Bone marrow (tissue), 2 donors: ENCODE measurements around the gene SMIM44.
"Not testable (repeated sequence)": the region's sequence is repeated elsewhere in the genome, so short reads cannot be mapped to it uniquely, and the experiment has no call there.

ENCODE experiments used
- DNase-seq, 2 donors: peaks; one replicate each; lab custom pipeline; 2025; lab: John Stamatoyannopoulos, UW

The SMIM44 gene

DNA sequence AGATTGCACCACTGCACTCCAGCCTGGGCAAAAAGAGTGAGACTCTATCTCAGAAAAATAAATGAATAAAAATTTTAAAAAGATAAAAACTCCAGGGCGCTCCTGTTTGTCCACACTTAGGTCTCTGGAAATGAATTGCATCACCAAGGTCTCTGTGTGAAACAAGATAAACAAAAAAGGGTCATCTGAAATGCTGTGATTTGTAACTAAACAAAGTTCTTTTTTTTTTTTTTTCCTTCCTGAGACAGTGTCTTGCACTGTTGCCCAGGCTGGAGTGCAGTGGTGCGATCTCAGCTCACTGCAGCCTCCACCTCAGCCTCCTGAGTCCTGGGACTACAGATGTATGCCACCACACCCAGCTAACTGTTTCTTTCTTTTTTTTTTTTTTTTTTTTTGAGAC is 34.4 kb upstream of the SMIM44 start:
- no peak for DNase-seq

DNA sequence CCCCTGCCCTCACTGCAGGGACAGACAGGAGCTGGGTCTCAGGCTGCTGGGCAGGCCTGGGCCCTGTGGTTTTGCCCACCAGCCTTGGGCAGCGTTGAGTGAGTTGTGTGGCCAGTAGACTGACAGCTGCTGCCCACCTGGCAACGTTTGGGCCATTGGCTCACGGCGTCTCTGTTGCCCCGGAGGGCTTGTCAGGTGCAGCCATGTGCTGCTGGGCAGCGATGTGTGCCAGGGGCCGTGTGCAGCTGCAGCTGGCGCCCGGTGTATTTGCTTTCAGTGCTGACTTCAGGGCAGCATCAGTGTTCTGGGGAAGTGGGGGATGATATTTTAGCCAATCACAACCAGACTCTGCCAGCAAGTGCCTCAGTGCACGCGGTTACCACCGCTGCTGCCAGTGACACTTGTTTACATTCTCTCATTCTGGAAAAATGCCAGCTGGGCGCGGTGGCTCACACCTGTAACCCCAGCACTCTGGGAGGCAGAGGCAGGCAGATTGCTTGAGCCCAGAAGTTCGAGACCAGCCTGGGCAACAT is 33.5 kb upstream of the SMIM44 start:
- no peak for DNase-seq

DNA sequence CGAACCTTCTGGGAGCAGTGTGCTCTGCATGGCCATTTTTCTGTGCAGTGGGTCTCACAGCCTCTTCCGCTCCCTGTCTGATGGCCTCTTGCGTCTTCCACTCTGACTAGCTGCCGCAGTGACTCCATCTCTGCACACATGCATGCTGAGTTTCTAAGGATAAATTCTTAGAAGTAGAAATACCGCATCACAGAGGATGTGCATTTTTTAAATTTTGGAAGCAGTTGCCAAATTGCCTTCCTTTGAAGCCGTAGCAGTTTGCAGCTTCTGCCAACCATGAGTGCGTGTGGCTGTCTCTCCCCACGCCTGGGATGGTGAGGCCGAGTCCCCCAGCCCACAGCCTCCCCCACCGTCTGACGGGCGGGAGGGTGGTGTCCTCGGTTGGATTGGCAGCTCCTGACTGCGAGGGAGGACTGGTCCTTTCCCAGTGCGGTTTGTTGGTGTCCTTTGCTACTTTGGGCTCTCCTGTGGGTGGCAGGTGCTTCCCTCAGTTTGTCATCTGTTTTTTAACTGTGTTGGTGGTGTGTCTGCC is 32.7 kb upstream of the SMIM44 start:
- DNase-seq = no peak

DNA sequence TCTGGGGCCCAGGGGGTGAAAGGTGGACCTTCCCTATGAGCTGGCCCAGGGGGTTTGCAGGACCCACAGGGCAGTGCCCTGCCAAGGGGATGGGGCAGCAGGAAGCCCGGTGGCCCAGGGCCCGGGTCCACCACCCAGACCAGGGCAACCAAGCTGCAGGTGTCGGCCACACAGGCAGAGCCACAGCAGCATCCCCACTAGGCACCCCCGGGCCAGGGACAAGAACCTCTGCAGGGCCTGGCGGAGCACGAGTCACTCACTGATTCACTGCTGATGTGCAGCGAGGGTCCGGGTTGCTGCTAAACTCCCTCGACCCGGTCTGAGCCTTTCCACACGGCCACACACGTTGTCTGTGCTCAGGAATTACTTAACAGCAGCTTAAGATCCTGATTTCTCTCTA is 31.7 kb upstream of the SMIM44 start:
- DNase-seq = no peak

DNA sequence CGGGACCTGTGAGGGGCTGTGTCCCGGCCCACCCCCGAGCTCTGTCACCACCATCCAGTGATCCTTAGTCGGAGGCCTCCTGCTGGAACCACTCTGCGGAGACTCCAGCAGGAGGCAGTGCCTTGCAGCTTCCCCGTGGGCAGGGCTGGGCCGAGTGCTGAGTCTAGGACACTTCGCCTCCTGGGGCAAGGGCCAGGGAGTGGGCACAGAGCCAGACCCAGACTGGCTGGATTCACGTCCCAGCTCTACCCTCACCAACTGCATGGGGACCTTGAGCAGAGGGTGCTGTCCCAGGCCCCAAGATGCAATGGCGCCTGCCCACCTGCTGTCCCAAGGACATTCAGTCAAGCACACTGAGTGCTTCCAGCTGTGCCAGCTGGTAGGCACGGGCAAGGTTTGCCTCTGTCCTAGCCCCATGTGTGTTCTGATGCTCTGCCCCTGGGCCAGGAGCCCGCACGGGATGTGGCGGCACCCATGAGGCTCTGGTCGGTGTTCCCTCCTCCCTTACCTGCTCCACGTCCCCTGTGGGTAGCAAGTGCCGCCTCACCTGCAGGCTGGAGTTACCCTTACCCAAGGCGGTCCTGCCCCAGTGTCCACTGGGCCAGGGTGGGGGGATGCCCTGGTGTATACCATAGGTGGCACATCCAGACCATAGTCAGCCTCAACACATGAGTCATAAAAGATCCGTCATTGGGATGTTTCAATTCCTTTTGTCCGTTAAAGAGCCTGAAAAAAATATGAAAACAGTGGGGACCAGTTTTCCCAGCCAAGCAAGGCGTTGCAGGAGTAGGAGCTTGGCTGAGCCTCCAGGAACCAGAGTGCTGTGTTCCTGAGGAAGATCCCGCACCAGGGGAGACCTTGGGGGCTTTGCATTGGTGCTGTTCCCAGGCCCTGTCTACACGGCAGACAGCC is 30.2 kb upstream of the SMIM44 start:
- DNase-seq = no peak

DNA sequence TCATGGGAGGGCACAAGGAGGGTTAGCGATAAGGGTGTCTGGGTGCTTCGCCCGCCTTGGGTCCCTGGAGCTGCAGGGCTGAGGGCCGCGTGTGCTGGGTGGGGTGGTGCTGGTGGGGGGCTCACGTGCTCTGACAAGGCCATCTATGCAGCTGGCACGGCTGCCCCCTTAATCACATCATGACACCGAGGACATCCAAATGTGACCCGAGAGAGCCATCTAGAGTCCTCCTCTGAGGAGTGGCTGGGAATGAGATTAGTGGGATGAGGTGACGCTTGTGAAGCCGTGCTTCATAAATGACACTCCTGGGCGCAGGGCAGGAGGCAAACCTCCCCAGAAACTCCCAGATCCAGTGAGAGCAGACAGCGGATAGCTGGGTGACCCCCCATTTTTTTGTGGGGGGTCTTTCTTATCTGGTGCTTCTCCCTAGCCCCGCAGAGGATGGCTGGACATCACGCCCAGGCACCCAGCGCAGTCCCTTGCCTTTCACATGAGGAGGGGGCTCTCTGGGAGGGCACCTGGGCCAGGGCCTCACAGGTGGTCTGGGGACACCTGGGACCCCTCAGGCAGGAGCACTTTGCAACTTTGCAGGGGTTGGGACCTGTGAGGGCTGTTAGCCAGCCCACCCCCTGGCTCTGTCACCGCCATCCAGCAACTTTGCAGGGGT is 29.5 kb upstream of the SMIM44 start:
- no peak for DNase-seq

DNA sequence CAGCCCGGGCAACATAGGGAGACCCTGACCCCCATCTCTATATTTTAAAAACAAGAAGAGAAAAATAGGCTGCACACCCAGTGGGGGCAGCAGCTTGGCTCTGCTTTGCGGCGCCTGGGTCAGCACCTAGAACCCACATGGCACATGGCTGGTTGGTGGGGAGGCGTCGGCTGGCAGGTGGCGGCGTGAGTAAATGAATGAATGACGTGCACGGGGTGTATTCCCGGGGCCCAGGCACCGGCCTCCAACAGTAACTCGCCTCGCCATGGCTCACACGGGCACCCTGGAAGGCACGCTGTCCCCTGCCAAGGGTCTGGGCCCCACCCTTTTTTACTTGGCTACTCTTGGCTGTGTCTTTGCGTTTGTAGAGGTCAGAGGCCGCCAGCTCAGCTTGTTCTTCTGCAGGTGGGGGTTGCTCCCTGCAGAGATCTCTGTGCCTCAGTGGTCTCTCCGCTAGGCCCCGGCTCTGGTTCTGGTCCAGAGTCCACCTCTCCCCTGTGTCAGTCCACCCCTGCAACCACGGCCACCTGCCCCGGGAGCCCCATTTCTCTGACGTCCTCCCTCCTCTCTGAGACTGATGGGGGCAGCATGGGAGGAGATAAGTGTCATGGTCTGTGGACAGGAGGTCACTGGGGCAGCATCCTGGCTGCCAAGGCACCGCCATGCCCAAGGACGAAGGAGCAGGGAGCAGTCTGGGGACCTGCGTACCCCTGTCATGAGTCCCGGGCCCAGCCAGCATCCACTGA is 28.4 kb upstream of the SMIM44 start:
- no peak for DNase-seq

DNA sequence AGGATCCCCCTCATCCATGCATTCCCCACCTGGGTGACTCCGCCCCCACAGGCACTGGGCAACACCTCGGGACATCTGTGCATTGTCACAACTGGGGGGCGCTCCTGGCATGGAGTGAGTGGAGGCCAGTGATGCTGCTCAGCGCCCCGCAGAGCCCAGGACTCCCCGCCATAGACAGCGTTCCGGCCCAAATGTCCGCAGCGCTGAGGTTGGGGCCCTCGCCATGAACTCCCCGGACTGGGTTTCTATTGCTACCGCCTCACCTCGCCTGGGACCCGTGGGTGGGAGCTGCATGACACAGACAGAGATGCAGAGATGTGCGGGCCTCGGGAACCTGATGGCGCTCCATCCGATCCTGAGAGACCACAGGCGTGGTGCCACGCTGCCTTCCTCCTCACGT is 27.5 kb upstream of the SMIM44 start:
- DNase-seq = no peak

DNA sequence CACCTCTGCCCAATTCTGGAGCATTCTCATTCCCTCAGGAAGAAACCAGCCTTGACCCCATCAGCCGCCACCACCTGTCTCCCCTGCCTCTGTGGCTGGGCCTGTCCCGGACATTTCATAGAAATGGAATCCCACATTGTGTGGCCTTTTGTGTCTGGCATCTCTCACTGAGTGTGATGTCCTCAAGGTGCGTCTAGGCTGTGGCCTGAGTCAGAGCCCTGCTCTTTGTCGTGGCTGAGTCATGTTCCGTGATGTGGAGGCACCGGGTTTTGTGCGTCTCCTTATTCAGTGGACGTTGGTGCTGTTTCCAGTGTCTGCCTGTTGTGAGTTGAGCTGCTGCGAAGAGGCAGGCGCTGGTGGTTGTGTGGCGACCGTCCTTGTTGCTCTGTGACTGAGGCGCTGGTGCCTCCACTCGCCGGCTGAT is 26.3 kb upstream of the SMIM44 start:
- DNase-seq = no peak

DNA sequence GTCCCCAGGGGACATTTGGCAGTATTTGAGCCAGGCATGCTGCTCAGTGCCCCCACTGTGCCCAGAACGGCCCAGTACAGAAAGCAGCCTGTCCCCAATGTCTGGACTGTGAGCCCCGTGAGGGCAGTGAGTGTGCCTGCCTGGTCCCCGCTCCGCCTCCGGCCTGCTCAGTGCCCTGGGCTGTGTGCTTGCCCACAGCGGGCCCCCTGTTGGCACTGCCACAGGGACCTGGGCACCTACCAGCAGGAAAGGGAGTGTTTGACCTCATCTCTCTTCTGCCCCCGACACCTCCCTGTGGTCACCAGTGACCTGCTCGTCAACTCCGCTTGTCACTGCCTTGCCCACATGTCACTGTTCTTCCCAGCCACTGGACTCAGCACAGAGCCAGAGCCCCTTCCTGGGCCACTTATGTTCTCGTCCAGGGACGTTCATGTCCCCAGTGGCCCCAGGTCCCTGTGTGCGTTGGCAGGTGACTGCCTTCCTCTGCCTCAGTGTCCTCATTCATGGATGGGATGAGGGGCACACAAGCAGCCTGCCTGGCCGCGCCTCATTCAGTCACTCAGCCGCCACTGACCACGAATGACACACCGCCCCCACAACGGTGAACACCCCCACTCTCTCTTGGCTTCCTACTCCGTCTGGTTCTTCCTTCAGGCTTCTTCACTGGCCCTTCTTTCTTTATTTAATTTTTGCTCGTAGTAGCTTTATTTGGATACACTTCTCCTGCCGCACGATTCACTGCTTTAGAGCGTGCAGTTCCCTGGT is 25.7 kb upstream of the SMIM44 start:
- no peak for DNase-seq

DNA sequence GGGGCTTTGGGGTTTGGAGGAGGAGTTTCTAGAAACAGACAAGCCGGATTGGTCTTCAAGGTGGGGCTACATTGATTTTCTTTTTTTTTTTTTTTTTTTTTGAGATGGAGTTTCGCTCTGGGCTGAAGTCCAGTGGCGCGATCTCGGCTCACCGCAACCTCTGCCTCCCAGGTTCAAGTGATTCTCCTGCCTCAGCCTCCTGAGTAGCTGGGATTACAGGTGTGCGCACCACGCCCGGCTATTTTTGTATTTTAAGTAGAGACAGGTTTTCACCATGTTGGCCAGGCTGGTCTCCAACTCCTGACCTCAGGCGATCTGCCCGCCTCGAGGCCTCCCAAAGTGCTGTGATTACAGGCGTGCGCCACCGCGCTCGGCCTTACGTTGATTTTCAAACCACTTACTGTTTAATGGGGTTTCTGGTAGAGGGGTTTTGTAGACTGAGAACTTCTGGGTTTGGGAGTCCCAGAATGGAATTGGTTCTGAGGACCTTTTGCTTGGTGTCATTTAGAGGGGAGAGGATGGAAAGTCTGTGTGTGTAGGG is 24.9 kb upstream of the SMIM44 start:
- not testable (repeated sequence) for DNase-seq

DNA sequence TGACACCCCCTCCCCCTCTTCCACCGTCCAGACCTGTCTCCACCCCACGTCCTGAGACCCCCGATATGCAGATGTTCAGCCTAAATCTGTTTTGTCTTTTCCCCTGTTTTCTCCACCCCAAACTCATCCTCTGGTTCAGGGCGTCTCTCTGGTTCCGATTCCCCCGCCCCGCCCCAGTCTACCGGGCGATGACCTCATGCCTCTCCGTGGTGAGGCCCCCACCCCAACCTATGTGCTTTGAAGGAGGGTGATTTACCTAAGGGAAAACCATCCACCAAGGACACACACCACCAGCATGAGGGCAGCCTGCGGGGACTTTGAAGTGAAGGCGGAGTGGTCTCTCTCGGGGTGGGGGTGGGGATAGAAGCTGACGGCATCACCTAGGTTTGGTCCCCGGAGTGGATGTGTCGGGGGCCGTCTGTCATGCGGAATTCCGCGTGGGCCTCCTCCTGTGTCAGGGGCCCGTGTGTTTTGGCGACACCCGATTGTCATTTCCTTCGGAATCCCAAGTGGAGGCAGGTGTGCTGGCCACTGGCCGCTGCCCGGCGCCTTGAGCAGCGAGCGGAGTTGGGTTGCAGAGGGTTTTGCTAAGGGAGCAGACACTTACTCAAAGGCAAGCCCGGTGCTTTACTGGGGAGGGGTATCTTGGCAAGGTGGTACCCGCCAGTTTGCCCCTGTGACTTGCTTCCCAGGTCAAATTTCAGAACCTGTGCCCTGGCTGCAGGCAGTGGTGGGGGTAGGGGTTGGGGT is 24.3 kb upstream of the SMIM44 start:
- no peak for DNase-seq

DNA sequence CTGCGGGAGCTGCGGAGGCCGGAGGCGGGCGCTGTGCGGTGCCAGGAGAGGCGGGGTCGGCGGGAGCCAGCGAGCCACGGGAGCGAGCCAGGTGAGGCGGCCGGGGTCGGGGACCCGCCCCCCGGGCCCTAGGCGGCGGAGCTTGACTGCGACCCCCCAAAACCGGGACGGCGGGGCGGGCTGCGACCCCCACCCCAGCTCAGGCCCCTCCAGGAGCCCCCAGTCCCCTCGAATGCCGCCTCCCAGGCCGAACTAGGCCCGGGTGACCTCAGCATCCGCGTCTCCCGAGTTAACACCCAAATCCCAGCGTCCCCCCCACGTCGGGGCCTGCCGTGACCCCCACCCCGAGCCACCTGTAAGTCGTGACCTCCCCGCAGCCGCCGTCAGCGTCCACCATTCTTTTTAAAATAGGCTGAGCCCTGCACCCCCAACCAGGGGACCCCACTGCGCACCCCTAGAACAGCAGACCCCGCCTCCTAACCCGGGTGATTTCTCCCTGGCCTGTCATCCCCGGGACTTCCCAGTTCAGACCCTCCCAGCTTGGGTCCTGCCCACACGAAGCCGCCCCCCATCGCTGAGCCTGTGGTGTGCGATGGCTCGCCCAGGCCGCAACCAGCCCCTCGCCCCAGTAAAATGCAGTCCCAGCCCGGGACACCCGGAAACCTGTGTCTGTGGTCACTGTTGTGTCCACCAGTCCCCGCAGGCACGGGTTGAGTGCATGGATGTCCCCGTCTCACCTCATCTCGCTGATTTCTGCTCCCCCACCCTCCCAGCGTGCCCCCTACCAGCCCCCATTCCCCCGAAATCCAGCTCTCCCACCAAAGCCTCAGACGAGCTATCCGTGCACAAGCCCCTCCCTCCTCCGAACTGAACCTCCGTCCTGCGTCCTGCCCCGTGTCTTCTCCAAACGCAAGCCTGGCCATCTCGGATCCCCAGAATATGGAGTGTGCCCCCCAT is 23.4 kb upstream of the SMIM44 start:
- peak in 1 of 2 donors; percentile 38 for DNase-seq

DNA sequence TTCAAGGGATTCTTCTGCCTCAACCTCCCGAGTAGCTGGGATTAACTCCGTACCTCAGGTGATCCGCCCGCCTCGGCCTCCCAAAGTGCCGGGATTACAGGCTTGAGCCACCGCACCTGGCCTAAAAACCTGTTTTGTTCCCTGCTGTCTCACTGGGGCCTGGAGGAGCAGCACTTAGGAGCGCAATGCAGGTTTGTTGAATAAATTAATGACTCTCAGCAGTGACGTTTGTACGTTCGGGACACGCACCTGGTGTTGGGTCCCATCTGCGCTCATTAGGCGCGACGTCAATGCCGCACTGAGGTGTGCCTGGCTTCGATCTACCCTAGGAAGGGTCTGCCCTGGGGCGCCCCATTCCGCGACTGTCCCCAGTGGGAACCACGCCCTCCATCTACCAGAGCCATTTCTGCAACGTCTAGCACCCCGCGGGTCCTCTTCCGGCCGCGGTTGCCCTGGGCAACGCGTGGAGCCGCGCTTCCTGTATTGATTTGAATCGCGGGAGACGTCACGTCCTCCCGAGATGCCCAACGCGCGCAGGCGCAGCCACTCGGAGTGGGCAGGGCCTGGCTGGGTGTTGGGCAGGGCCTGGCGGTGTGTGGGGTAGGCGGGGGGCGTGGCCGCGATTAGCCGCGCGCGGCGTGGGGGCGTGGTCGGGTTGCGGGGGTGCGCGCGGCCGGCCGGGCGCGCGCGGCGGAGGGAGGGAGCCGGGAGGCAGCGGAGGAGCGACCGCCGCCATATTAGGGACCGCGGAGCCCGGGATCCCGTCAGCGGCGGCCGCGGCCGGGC is 22.6 kb upstream of the SMIM44 start, which contains the start of gene FZR1:
TSS of gene FZR1 (plus strand) at position 714 of the 786 bp plus-strand sequence. CDS start 16,679 bp downstream, outside the sequence.
- DNase-seq = peak; percentile 90 to 94

DNA sequence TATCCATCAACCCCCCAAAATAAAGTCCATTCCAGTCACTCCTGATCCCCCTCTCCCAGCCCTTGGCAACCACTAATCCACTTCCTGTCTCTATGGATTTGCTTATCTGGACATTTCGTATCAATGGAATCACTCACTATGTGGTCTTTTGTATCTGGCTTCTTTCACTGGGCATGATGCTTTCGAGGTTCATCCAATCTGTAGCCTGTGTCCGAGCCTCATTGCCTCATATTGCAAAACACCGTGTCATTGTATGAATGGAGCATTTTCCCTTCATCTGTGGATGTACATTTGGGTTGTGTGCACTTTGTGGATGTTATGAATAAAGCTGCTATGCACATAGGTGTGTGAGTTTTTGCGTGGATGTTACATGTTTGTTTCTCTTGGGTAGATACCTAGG is 21.5 kb upstream of the SMIM44 start:
- DNase-seq = no peak

DNA sequence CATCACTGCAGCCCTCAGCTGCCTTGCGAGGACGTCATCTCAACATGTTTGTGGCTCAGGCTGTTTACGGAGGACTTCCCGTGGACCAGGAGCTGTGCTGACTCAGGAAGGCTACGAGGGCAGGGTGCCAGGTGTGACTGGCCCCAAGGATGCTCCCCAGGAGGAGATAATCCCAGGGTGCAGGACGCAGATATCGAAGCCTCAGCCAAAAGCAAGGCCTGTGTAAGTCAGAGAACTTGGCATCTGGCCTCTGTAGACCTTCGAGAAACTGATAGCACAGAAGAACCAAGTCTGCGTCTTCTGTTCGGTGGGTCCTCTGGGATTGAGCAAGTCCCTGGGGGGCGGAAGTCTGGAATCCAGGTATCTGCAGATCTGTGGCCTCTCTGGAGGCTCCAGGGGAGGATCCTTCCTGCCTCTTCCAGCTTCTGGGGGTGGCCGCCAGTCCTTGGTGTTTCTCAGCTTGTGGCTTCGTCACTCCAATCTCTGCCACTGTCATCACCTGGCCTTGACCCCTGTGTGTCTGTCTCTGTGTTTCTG is 19.9 kb upstream of the SMIM44 start:
- DNase-seq = no peak

DNA sequence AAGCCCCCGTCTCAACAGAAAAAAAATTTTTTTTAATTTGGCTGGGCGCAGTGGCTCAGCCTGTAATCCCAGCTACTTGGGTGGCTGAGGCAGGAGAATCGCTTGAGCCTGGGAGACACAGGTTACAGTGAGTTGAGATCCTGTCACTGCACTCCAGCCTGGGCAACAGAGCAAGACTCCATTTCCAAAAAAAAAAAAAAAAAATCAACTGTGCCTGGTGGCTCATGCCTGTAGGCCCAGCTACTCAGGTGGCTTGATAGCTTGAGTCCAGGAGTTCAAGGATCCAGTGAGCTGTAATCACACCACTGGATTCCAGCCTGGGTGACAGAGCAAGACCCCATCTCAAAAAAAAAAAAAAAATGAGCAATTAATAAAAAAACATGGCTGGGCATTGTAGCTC is 18.5 kb upstream of the SMIM44 start:
- DNase-seq = no peak
